Mammary epithelial cell (primary cell): ENCODE results near the gene SPX.

Experiments used
- CTCF ChIP-seq, 2 donors: IDR thresholded peaks in 1 of 2; conservative IDR thresholded peaks in 1 of 2; 2 replicates each; pipeline ENCODE4 v1.5.1; 2011 to 2012; ENCODE audit warnings: inconsistent platforms in 2 of 2, low read length in 2 of 2, mild to moderate bottlenecking in 2 of 2, control low read depth in 1 of 2, low read depth in 1 of 2; ENCODE audit not compliant: insufficient read depth in 1 of 2; ENCODE audit errors: extremely low read depth in 1 of 2
- EZH2 ChIP-seq: IDR thresholded peaks from 2 replicates; pipeline ENCODE4 v1.6.1; 2012; ENCODE audit warnings: low read length, inconsistent platforms, borderline replicate concordance

DNA sequence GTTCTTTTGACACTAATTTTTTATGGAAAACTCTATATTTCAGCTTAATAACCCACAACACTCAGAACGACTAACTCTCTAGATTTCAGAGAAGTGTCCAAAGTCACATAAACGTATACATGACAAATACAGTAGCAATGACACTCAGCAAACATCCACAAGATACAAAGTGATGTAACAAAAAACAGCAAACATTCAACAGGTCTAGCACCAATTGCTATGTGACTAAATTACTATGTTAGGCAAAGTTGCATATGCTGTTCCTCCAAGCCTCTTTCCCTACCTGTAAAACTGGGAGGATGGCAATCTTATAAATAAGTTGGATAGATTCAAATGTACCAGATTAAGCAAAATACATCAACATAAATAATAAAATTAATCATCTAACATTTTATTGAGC lies 26.3 kb upstream of the SPX start:
- TF ChIP-seq CTCF (conservative IDR thresholded peaks at IDR 0.05 in 1 of 2, IDR thresholded peaks at IDR 0.05 in 1 of 2; ENCODE audit: extremely low read depth in 1 of 2, insufficient read depth in 1 of 2, low read depth in 1 of 2, low read length in 2 of 2) = no peak
- no peak for TF ChIP-seq EZH2
